ENCODE data around the gene ERFL.

DNA sequence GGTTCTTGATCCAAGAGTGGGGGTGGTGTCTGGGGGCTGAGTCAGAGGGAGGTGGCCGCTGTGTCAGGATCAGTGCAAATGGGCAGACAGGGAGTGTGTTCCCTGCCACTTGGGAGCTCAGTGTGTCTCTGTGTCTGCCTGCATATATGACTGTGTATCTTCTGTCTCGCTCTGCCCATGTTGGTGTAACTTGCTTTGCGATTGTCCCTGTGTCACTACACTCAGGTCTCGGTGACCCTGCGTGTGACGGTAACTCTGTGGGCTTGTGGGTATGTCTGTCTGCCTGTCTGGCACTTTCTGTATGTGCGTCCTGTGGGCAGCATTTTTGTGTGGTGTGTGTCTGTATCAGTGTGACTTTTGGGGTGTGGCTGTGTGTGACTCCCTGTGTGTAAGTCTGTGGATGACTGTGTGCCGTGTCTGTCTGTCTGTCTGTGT is 8.2 kb upstream of the ERFL start:
- no peak for TF ChIP-seq ZNF274 (IDR thresholded peaks at IDR 0.05; ENCODE audit: low read depth, low read length)
- TF ChIP-seq YY1 (IDR thresholded peaks at IDR 0.05; ENCODE audit: insufficient read depth, insufficient read length), result no peak
- no peak for TF ChIP-seq SUZ12 (IDR thresholded peaks at IDR 0.05; ENCODE audit: extremely low read depth, insufficient read depth, insufficient read length)

Data from NT2/D1 (cell line).